Subcutaneous adipose tissue (tissue), 4 donors: ENCODE measurements around the gene BCOR. TPM values are rescaled to one million over a fixed set of nuclear protein-coding genes. Genes with fewer than 3 reads are reported as not detected.

Source experiments
- total RNA-seq, 4 donors: library from RNA; depleted of rRNA; stranded (reverse); fragments of >200 nt; gene quantifications; one replicate each; pipeline ENCODE4 v1.1.0, GENCODE V29; 2016
- TF ChIP-seq, protein P1 (sequence below): fragments of 450-650 bp; IDR thresholded peaks from one replicate; pipeline ENCODE4 v1.5.1; 2016; ENCODE audit warnings: low read depth, mild to moderate bottlenecking, control low read depth, antibody characterized with exemption, moderate library complexity

Gene BCOR
- total RNA-seq, 4 donors from 2014 or later = 9.3 to 17.1 (median 9.5) TPM

DNA sequence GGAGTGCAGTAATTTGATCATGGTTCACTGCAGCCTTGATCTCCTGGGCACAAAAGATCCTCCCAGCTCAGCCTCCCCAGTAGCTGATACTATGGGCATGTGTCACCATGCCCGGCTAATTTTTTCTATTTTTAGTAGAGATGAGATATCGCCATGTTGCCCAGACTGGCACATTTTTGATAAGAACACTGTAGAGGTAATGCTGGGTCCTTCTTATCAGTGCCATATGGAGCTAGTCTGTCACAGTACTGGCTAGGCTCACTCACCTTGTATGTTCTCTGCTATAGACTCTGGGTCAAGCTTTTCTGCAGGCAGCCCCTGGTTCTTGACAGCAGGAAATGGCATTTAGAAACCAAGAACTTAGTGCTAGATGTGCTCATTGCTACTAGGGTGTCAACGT, 53.9 kb downstream of the BCOR start:
- TF ChIP-seq, protein P1, sequence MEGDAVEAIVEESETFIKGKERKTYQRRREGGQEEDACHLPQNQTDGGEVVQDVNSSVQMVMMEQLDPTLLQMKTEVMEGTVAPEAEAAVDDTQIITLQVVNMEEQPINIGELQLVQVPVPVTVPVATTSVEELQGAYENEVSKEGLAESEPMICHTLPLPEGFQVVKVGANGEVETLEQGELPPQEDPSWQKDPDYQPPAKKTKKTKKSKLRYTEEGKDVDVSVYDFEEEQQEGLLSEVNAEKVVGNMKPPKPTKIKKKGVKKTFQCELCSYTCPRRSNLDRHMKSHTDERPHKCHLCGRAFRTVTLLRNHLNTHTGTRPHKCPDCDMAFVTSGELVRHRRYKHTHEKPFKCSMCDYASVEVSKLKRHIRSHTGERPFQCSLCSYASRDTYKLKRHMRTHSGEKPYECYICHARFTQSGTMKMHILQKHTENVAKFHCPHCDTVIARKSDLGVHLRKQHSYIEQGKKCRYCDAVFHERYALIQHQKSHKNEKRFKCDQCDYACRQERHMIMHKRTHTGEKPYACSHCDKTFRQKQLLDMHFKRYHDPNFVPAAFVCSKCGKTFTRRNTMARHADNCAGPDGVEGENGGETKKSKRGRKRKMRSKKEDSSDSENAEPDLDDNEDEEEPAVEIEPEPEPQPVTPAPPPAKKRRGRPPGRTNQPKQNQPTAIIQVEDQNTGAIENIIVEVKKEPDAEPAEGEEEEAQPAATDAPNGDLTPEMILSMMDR = no peak

DNA sequence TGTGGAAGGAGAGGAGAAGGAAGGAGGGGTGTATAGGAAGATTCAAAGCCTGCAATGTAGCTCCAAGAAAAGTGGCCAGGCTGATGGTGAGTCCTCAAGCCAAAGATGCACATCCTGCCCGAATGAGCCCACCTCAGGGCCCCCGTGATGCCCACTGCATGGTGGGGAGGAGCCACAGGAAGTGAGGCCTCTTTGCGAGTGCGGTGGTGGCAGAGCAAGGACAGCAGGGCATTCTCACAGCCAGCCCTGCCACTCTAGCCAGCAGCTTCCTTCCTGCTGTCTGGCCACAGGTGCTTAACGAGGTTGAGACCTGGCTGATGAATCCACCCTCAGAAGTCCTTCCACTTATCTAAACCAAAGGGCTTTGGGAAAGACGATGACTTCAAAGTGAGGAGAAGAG, 55.8 kb downstream of the BCOR start:
- TF ChIP-seq, protein P1 = no peak

DNA sequence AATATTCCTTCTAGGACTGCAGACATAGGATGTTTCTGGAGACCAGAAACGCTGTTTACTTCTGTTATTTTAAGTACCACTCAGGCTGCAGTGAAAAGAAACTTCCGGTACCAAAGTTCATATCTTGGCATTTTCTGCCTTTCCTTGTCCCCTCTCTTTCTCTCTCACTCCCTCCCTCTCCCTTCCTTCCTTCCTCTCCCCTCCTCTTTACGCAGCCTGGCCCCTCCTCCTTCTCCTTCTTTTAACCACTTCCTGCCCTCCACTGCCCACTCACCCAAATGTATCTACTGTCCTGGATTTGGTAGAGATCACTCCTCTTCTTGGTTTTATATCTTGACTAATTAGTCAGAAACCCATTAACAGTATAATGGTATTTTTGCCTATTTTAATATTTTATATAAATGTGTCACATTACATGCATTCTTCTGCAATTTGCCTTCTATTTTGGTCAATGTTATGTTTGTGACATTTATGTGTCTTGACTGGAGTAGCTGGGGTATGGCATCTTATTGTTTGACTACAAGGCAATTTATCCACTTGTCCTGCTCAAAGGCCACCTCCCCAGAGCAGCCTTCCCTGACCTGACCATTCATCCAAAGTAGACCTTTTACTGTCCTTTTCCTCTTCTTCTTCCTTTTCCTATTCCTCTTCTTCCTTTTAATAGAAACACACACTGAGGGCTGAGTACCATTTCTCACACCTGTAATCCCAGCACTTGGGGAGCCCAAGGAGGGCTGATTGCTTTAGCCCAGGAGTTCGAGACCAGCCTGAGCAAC, 56.9 kb downstream of the BCOR start:
- TF ChIP-seq, protein P1 = no peak

DNA sequence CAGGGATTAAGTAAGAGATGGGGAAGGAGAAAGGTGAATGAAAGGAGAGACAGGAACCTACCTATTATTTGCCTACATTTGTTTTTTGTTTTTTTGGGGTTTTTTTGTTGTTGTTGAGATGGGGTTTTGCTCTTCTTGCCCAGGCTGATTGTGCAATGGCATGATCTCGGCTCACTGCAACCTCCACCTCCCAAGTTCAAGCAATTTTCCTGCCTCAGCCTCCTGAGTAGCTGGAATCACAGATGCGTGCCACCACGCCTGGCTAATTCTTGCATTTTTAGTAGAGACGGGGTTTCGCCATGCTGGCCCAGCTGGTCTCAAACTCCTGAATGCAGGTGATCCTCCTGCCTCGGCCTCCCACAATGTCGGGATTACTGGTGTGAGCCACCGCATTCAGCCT, 57.9 kb downstream of the BCOR start:
- TF ChIP-seq, protein P1 = no peak

DNA sequence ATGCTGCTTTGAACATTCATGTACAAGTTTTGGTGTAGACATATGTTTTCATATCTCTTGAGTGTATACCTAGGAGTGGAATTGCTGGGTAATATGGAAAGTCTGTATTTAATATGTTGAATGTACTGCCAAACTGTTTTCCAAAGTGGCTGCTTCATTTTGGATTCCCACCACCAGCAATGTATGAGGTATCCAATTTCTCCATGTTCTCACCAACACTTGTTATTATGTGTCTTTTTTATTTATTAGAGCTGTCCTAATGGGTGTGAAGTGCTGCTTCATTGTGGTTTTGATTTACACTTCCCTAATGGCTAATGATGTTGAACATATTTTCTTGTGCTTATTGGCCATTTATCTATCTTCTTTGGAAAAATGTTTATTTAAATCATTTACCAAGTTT, 60.4 kb downstream of the BCOR start:
- TF ChIP-seq, protein P1 = no peak

DNA sequence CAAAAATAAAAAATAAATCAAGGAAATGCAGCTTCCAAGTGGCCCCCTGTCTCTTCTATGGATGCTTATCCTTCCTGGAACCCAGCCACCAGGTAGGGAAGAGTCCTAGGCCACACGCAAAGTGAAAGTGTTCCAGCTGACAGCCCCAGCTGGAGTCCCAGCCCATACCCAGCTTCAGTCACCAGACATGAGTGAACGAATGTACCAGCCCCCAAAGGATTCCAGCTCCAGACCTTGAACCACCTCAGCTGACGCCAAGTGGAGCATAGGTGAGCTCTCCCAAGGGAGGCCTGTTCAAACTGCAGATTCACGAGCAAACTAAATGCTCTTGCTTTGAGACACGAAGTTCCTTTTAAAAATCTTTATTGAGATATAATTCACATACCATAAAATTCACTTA, 62.0 kb downstream of the BCOR start:
- TF ChIP-seq, protein P1 = no peak

DNA sequence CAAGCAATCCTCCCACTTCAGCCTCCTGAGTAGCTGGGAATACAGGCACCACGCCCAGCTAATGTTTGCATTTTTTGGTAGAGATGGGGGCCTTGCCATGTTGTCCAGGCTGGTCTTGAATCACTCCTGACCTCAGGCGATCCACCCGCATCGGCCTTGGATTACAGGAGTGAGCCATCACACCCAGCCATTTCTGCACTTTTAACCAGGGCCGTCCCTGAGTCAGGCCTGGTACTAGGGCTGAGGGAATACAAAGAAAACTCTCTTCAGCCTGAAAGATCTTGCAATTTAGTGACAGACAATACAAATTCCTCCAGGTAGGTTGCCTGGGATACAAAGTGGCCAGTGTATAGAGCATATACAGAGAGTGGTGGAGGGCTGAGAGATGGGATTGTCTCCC, 65.8 kb downstream of the BCOR start:
- TF ChIP-seq, protein P1 = no peak
